Spleen (tissue), 7 donors: ENCODE measurements around the gene SKI.

Experiments
- CTCF ChIP-seq, 11 experiments: fragments of 200-600 bp in 7 of 11; fragments of 450-650 bp in 4 of 11; sonication (generic) in 4 of 11; IDR thresholded peaks in 8 of 11; conservative IDR thresholded peaks in 3 of 11; 1 replicate in 7 of 11; 2 replicates in 4 of 11; pipeline versions ENCODE4 v1.4.0 to v1.8.0; 2016 to 2021; ENCODE audit warnings: antibody characterized with exemption in 11 of 11, inconsistent platforms in 4 of 11, mild to moderate bottlenecking in 1 of 11
- POLR2AphosphoS5 ChIP-seq, 3 donors: sonication (generic); formaldehyde crosslinking; IDR thresholded peaks; one replicate each; pipeline ENCODE4 v1.5.1; 2017; ENCODE audit warnings: antibody characterized with exemption in 3 of 3
- donor health status: DM: no; HTN: no; CAD: no; lungs with moderate emphysema.
- donor health status: DM: no; HTN: no; CAD: no.
- donor health status: DM: no; HTN: no; CAD: no.

- TF ChIP-seq CTCF (IDR thresholded peaks at IDR 0.05 in 8 of 11, conservative IDR thresholded peaks at IDR 0.05 in 3 of 11) (no peak), POLR2AphosphoS5 (IDR thresholded peaks at IDR 0.05) (no peak)
Observed at GRCh38 chr1:2194319-2194897, 33.7 kb upstream of the SKI start, which contains the start of gene FAAP20.
